Spleen (tissue), 11 donors: Measurements from ENCODE around the gene PBX1. TPM values are rescaled to one million over a fixed set of nuclear protein-coding genes. Genes with fewer than 3 reads are reported as not detected.

Experiments used
- DNase-seq: peaks from one replicate; pipeline ENCODE4 v3.0.0-alpha.2; 2020
- H3K27ac ChIP-seq, 8 donors: fragments of 200-600 bp; sonication (generic) in 7 of 8; 1 replicate in 4 of 8; 2 replicates in 4 of 8; pipeline versions ENCODE4 v1.5.0 to v1.8.0; 2016 to 2021; ENCODE audit warnings: inconsistent platforms in 4 of 8, mild to moderate bottlenecking in 4 of 8, moderate library complexity in 1 of 8
- H3K27me3 ChIP-seq, 7 donors: fragments of 200-600 bp; sonication (generic) in 6 of 7; replicated peaks in 1 of 7; 1 replicate in 4 of 7; 2 replicates in 3 of 7; pipeline versions ENCODE4 v1.5.0 to v1.8.0; 2016 to 2021; ENCODE audit warnings: inconsistent platforms in 3 of 7, mild to moderate bottlenecking in 1 of 7
- H3K36me3 ChIP-seq, 6 donors: fragments of 200-600 bp; sonication (generic) in 5 of 6; 1 replicate in 4 of 6; 2 replicates in 2 of 6; pipeline versions ENCODE4 v1.5.0 to v1.8.0; 2016 to 2021; ENCODE audit warnings: inconsistent platforms in 2 of 6
- H3K4me1 ChIP-seq, 6 donors: fragments of 200-600 bp; sonication (generic) in 5 of 6; 1 replicate in 3 of 6; 2 replicates in 3 of 6; pipeline versions ENCODE4 v1.5.0 to v1.8.0; 2016 to 2021; ENCODE audit warnings: inconsistent platforms in 3 of 6
- H3K4me3 ChIP-seq, 8 donors: fragments of 200-600 bp; sonication (generic) in 7 of 8; 1 replicate in 4 of 8; 2 replicates in 4 of 8; pipeline versions ENCODE4 v1.5.0 to v1.8.0; 2016 to 2021; ENCODE audit warnings: inconsistent platforms in 4 of 8, mild to moderate bottlenecking in 4 of 8, moderate library complexity in 2 of 8
- H3K9me3 ChIP-seq, 8 donors: fragments of 200-600 bp; sonication (generic) in 7 of 8; 1 replicate in 4 of 8; 2 replicates in 4 of 8; pipeline versions ENCODE4 v1.5.0 to v1.8.0; 2016 to 2021; ENCODE audit warnings: inconsistent platforms in 4 of 8
- CTCF ChIP-seq, 11 experiments: fragments of 200-600 bp in 7 of 11; fragments of 450-650 bp in 4 of 11; sonication (generic) in 4 of 11; IDR thresholded peaks in 8 of 11; conservative IDR thresholded peaks in 3 of 11; 1 replicate in 7 of 11; 2 replicates in 4 of 11; pipeline versions ENCODE4 v1.4.0 to v1.8.0; 2016 to 2021; ENCODE audit warnings: antibody characterized with exemption in 11 of 11, inconsistent platforms in 4 of 11, mild to moderate bottlenecking in 1 of 11
- POLR2A ChIP-seq, 3 donors: fragments of 450-650 bp; IDR thresholded peaks; one replicate each; pipeline ENCODE4 v1.5.1; 2017; ENCODE audit warnings: antibody characterized with exemption in 3 of 3, mild to moderate bottlenecking in 1 of 3
- POLR2AphosphoS5 ChIP-seq, 3 donors: sonication (generic); formaldehyde crosslinking; IDR thresholded peaks; one replicate each; pipeline ENCODE4 v1.5.1; 2017; ENCODE audit warnings: antibody characterized with exemption in 3 of 3
- WGBS, 5 donors: extraction: QIAGEN DNeasy Blood & Tissue Kit in 3 of 5; methylation state at CpG; one replicate each; pipeline versions ENCODE4 v1.1.5 to v1.1.7; 2013 to 2018; 5-methylcytosine and 5-hydroxymethylcytosine counted together
- intact Hi-C: fragments of 100-400 bp; cut with DNase I; formaldehyde crosslinking; loops from one replicate; pipeline ENCODE4 v1.15.0; 2023; ENCODE audit warnings: low total_unique reads
- polyA plus RNA-seq, 3 donors: library from polyadenylated mRNA; stranded (reverse); fragments of 200-250 nt; gene quantifications; one replicate each; pipeline ENCODE4 v1.2.1, GENCODE V29; 2013
- total RNA-seq, 7 donors: library from RNA; depleted of rRNA in 3 of 7; stranded (reverse); fragments of >200 nt in 3 of 7; fragmentation: NEBNext Ultra II Directional in 4 of 7; extraction: Animal tissue kit (Norgen Biotek cat#: 25700) in 4 of 7; gene quantifications; one replicate each; pipeline versions ENCODE4 v1.1.0 to v1.2.1, GENCODE V29; 2016 to 2021
- donor health status: healthy with polysubstance abuse.
- donor health status: DM: no; HTN: no; CAD: no; lungs with moderate emphysema.
- donor health status: DM: no; HTN: no; CAD: no.
- donor health status: Bipolar disorder and iron deficiency.
- donor health status: healthy.
- donor health status: DM: no; HTN: no; CAD: no.
- donor health status: DM: yes; HTN: yes; CAD: no.

Gene PBX1
- total and polyA plus RNA-seq, 10 donors, result 3.4 to 79.5 (median 31.8) TPM

GRCh38 chr1:164708596-164708995 is 149.6 kb downstream of the PBX1 start:
- 87 to 99% (median 92%) methylated on average over 3 of the region's 3 CpGs for WGBS, 5 donors
- intact Hi-C loops, result no loop called here
- Histone ChIP-seq H3K27me3 (no peaks in the 10 kb centered on the region), H3K36me3 (no peaks in the 10 kb centered on the region), H3K4me3 (no peak overlapping the region), H3K27ac (peak overlapping the region in 4 of 8 donors; percentile 5 to 44 (median 37)), H3K4me1 (peaks cover 5 to 62% (median 29%) of the 10 kb centered on the region in 6 donors), H3K9me3 (no peaks in the 10 kb centered on the region)
- TF ChIP-seq POLR2AphosphoS5 (IDR thresholded peaks at IDR 0.05) (no peak), CTCF (IDR thresholded peaks at IDR 0.05 in 8 of 11, conservative IDR thresholded peaks at IDR 0.05 in 3 of 11) (no peak), POLR2A (IDR thresholded peaks at IDR 0.05) (no peak)
- DNase-seq, result no peak

- 23 to 51% (median 35%) methylated on average over 4 of the region's 4 CpGs for WGBS, 5 donors
- H3K36me3 ChIP-seq, result no peaks in the 10 kb centered on the region
- no peak overlapping the region for H3K4me3 ChIP-seq
- intact Hi-C loops, result no loop called here
- H3K9me3 ChIP-seq, result no peaks in the 10 kb centered on the region
- H3K27ac ChIP-seq, result peak overlapping the region in 5 of 8 donors; percentile 5 to 44 (median 36)
- TF ChIP-seq POLR2AphosphoS5 (IDR thresholded peaks at IDR 0.05) (no peak), POLR2A (IDR thresholded peaks at IDR 0.05) (no peak), CTCF (IDR thresholded peaks at IDR 0.05 in 8 of 11, conservative IDR thresholded peaks at IDR 0.05 in 3 of 11) (no peak)
- DNase-seq, result no peak
- peaks cover 5 to 62% (median 29%) of the 10 kb centered on the region in 6 donors for H3K4me1 ChIP-seq
- H3K27me3 ChIP-seq, result no peaks in the 10 kb centered on the region
These were observed 150.1 kb downstream of the PBX1 start for GRCh38 chr1:164709126-164709525.

GRCh38 chr1:164709541-164710278 is 150.7 kb downstream of the PBX1 start:
- 74 to 84% (median 77%) methylated on average over 10 of the region's 10 CpGs for WGBS, 5 donors
- no peak for TF ChIP-seq POLR2A (IDR thresholded peaks at IDR 0.05)

GRCh38 chr1:164712131-164713036 is 153.4 kb downstream of the PBX1 start:
- TF ChIP-seq CTCF (IDR thresholded peaks at IDR 0.05 in 8 of 11, conservative IDR thresholded peaks at IDR 0.05 in 3 of 11) (no peak), POLR2AphosphoS5 (IDR thresholded peaks at IDR 0.05) (peak; percentile 9 to 86 (median 65)), POLR2A (IDR thresholded peaks at IDR 0.05) (no peak)
- DNase-seq, result no peak
- Histone ChIP-seq H3K9me3 (no peaks in the 10 kb centered on the region), H3K4me1 (peaks cover 5 to 60% (median 29%) of the 10 kb centered on the region in 6 donors), H3K27ac (peak overlapping the region; percentile 1 to 79 (median 70)), H3K27me3 (no peaks in the 10 kb centered on the region), H3K36me3 (no peaks in the 10 kb centered on the region), H3K4me3 (no peak overlapping the region)
- WGBS, 5 donors, result 30 to 44% (median 39%) methylated on average over 24 to 25 of the region's 25 CpGs
- intact Hi-C loops, result no loop called here

More at GRCh38 chr1:164709541-164710278, 150.7 kb downstream of the PBX1 start:
- no peak for DNase-seq
- Histone ChIP-seq H3K9me3 (no peaks in the 10 kb centered on the region), H3K27me3 (no peaks in the 10 kb centered on the region), H3K27ac (peak overlapping the region in 4 of 8 donors; percentile 31 to 44 (median 37)), H3K4me1 (peaks cover 5 to 62% (median 29%) of the 10 kb centered on the region in 6 donors), H3K4me3 (no peak overlapping the region), H3K36me3 (no peaks in the 10 kb centered on the region)
- intact Hi-C loops, result no loop called here
